ENCODE measurements around the gene TCEANC2.
"Not testable (repeated sequence)": the region's sequence is repeated elsewhere in the genome, so short reads cannot be mapped to it uniquely, and the experiment has no call there.

Gene TCEANC2

DNA sequence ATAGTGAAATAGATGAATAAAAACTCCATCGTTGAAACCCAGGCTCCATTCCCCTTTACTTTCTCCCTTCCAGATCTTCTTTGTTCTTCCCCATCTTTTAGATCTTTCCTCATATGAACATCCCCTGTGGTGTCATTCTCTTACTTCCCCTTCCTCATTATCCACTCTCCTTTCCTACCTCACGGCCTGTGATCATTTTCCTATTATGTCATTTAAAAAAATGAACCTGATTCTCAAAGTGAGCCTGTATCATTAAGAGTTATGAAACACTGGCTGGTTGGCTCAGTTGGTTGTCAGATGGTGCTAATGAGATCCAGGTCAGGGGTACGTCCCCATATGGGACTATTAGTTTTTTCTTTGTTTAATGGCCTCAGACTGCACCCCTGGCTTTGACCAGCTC, 38.3 kb downstream of the TCEANC2 start:
- DNase-seq: no peak

DNA sequence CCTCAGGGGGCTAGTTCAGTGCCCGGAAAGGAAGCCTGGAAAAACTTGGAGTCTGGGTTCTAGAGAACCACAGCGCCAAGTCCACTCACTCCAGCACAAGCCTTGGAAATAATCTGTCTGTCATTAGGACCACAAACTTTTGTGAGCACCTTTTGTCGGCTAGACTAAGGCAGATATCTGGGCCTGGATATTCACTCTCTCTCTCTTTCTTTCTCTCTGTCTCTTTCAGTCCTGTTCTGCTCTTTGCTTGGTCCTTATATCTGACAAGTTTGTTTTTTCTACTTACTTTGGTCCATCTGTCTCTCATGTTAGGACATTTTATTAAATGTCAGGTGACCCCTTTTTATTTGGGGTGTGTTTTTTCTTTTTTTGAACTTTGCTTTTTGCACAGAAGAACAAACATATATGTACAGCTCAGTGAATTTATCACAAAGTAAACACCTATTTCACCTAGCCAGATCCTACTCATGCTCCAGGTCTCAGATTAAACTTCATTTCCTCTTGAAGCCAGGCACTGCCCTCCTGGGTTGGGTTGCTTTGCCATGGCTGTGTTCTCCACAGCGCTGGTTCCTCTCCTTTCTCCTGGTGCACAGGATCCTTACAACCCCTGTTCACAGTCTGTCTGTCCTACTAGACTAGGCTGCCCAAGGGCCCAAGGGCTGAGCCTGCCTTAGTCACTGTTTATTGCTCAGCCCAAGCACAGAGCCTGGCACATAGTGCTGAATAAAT, 40.8 kb downstream of the TCEANC2 start:
- DNase-seq: no peak

DNA sequence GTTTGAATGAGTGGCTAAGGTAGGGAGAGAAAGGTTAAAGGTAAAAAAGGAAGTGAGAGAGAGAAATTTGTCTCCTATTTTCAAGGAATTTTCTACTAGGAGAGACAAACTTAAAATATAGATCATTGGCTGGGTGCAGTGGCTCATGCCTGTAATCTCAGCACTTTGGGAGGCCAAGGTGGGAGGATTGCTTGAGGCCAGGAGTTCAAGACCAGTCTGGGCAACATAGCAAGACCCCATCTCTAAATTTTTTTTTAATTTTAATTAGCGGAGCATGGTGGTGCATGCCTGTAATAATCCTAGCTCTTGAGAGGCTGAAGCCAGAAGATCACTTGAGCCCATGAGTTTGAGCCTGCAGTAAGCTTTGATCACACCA, 41.3 kb downstream of the TCEANC2 start:
- not testable (repeated sequence) for DNase-seq

DNA sequence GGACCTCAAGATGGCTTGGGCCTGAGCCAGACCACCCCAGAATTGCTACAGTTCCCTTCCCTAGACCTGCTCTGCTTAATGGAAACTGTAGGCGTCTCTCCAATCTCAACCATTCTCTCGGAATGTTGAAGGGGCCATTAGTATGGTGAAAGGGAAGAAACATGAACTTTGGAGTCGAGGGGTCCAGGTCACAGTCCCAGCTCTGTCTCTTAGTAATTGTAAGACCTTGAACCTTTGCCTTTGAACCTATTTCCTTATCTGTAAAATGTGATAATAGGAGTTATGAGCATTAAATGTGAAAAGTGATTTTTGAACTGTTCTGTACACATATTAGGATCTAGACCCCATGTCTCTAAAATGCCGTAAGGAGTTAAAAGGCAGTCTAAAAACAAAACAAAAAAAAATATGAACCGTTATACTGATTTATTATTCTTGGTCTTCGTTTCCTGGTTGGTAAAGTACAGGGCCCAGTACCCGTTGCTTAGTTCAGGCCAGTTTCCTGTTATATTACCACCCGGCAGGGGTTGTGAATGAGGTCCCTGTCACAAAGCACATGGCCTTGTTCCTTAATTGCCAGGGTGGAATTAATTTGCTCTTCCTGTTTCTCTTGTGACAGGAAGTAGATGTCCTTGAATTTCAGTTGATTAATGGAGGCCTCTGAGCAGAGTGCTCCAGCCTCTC, 42.3 kb downstream of the TCEANC2 start:
- no peak for DNase-seq

DNA sequence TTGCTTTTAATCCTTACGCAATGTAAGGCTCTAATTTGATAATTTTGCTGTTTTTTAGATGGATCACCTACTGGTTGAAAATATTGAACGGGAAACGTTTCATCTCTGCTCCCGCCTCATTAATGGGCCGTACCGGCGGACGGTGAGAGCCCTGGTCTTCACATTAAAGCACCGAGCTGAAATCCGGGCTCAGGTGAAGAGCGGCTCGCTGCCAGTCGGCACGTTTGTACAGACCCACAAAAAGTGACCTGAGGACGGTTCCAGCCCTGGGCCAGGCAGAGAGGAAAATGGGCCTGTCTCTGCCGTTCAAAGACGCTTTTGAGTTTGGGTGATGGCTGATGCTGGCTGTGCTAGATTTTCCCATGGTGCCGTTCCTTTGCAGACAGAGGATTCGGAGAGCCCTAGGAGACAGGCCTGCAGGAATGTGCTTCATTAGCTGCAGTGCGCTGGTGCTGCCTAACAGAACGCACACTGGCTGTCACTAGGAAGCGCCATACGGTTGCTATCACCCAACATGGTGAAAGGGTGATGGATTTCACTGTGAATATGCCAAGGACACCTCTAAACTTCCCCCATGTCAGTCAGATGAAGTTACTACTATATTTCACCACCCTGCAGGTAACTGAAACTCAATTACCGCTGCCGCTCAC, 42.9 kb downstream of the TCEANC2 start:
- no peak for DNase-seq

DNA sequence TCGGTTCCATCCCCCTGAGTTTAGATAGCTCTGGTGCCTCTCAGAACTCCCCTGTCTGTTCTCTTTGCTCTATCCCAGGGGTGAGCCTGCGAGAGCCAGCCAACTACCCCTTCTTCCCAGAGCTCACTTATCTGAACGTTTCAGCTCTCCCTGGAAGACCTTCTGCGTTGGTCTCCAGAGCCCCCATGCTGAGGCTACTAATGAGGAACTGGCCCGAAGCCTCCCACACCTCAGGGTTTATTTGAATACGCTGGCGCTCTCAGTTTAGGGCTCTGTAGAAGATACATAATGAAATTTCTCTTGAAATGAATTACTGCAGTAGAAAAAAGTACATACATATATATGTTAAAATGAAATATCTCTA, 43.5 kb downstream of the TCEANC2 start:
- no peak for DNase-seq

DNA sequence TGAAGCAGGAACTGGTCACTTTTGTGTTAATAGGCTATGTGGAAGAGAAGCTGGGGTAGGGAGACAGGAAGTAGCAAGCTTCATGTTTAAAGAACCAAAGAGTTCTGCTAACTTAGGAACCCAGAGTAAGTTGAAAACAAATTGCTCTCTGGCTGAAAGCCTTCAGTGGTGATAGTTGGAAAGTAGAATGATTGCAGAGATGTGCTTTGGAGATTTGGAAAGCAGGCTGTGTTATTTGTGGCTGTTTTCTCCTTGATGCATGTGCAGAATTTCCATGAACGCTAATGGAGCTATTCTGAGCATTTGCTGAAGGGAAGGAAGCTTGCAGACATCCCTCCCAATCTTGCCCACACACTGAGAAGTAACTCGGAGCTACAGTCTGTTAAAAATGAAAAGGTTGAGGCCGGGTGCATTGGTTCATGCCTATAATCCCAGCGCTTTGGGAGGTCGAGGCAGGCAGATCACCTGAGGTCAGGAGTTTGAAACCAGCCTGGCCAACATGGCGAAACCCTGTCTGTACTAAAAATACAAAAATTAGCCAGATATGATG, 45.7 kb downstream of the TCEANC2 start:
- no peak for DNase-seq

DNA sequence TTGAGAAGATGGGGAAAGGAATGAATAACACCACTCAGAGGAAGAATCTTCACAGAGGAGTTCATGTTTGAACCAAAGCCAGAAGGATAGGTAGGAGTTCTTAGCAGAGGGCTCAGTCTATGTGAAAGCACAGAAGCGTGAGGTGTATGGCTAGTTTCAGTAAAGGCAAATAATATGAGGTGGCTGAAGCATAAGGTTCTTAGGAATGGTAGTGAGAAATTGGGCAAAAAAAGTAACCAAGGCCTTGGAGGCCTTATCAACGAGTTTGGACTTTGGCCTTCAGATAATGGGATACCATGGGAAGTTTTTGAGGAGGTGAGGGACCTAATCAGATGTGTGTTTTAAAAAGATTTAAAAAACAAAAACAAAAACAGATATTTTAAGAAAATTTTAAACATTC, 47.1 kb downstream of the TCEANC2 start:
- no peak for DNase-seq

DNA sequence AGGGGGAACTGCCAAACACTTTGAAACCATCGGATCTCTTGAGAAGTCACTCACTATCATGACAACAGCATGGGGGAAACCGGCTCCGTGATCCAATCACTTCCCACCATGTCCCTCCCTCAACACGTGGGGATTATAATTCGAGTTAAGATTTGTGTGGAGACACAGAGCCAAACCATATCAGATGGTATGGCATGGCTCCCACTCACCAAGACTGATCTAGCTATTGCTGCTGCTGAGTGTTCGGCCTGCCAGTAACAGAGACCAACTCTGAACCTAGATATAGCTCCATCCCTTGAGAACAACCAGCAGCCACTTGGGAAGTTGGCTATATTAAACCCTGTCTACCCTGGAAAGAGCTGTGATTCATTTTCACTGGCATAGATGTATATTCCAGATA, 50.0 kb downstream of the TCEANC2 start:
- DNase-seq: no peak

DNA sequence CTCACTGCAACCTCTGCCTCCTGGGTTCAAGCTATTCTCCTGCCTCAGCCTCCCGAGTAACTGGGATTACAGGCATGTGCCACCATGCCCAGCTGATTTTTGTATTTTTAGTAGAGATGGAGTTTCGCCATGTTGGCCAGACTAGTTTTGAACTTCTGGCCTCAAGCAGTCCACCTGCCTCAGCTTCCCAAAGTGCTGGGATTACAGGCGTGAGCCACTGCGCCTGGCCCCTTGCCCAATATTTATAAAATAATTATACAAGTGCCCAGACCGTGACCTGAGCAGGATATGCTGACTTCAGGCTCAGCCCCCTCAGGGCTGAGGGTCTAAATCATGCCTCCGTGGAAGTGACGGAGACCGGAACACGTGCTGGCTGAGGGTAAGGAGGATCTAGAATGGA, 51.2 kb downstream of the TCEANC2 start:
- not testable (repeated sequence) for DNase-seq

DNA sequence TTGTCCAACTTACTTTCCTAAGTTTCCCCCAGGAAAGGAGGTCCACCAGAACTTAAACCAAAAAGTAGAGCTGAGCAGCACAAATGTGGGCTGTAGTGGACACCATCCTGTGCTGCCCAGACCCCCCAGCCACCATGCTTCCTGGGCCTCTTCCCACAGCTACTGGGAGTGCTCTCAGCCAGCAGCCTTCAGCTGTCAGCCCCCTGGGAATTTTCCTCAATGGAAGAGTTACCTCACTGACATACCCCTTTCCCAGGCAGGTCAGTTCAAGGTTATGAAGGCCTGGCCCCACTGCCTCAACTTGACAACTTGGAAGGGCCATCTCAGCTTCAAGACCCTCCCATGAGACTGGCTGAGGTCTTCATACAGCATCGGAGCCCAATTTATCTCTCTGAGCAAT, 51.7 kb downstream of the TCEANC2 start:
- no peak for DNase-seq

DNA sequence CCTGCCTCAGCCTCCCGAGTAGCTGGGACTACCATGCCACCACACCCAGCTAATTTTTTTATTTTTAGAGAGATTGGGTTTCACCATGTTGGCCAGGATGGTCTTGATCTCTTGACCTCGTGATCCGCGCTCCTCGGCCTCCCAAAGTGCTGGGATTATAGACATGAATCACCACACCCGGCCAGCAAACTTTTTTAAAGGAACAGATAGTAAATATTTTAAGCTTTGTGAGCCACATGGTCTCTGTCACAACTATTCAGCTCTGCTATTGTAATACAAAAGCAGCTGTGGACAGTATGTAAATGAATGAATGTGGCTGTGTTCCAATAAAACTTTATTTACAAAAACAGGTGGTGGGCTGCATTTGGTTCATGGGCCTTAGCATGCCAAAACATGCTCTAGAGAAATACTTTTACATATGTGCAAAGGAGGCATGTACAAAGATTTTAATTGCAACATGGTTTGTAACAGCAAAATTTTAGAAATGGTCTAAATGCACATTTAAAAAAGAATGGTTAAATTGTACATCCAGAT, 52.4 kb downstream of the TCEANC2 start:
- no peak for DNase-seq

DNA sequence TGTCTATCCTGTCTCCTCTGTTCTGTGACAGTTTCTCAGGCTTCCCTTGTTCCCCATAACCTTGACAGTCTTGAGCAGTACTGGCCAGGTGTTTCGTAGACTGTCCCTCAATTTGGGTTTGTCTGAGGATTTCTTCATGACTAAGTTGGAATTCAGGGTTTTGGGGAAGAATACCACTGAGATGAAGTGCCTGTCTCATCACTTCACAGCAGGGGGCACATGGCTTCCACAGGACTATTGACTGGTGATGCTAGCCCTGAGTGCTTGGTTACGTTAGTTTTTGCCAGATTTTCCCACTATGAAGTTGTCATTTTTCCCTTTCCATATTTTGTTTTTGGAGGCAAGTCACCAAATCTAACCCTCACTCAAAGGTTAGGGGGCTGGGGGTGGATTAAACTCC, 53.7 kb downstream of the TCEANC2 start:
- DNase-seq: no peak

DNA sequence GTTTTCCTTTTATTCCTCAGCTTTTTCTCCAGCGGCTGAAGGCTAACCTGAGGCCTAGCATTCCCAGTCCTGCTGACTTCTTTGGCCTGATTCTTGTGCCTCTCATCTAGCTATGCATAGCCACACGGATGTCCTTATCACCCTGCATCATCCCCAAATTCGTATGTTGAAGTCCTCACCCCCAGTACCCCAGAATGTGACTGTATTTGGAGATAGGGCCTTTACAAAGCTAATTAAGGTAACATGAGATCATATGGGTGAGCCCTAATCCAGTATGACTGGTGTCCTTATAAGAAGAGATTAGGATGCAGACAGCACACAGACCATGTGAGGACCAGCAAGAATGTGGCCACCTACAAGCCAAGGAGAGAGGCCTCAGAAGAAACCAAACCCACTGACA, 54.7 kb downstream of the TCEANC2 start:
- no peak for DNase-seq

DNA sequence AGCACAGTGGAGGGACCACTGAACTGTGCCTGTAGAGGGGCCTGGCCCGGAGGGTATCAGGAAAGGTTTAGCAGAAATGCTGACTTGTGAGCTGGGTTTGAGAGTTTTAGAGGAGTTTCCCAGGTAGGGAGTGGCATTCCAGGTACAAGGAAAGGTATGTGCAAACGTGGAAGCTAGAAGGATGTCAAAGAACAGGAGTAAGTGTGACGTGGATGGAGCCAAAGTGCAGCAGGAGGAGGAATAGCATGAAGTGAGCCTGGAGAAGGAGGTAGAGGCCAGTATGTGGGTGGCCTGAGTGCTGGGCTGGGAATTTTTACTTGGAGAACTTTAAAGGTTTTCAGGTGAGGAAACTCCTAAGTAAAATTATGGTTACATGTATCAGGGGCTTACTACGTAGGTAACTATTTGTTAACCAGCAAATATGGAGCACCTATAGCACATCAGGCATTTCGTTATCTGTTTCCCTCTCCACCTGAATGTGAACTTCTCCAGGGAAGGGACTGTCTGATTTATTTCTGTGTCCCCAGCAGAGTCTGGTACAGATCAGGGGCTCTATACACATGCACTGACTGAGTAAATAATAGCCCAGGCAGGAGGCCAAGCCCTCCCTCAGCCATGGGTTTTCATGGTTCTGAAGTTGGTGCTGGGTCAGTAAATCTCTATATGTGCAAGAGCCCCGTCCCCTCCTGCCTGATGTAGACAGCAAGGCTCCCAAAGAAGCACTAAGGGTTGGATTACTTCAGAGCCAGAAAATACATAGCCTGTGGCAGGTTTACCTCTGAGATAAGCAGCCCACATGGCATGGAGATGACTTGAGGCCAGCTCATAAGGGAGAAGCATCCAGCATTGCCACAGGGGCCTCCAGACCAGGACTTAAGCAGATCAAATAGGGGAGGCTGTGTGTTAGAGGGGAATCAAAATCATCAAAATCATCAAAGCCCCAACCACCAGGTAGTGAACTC, 56.0 kb downstream of the TCEANC2 start:
- no peak for DNase-seq

DNA sequence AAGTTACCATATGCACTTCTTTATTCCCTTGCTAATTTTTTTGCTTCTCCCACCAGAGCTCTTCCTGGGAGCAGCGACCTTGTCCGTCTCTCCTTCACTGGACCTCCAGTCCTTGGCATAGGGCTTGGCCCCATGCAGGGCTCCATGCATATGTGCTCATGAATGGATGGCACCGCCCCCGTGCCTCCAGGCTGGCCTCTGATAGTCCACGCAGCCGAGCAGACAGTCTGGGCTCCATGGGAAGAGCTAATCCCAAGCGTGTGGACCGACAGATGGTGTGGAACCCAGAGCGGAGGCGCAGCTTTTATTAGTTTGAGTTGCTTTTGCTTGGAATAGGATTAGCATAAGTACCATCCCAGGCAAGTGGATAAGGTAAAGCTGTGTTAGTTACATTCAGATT, 57.6 kb downstream of the TCEANC2 start:
- no peak for DNase-seq

DNA sequence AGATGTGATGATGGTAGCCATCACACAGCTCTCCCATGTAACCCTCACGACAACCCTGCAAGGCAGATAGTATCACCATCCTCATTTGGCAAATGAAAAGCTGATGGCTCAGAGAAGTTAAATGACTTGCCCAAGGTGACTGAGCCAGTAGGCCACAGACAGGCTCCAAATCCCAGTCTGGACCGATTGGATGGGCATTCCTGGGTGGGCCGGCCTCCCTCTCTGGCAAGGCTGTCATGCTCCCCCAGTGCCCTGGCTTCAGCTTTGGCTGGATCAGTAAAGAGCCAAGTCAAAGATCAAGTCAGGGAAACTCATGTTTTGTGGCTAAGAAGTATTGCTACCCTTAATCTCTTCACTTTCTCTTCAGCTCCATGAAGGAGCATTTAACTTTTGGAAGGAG, 58.2 kb downstream of the TCEANC2 start:
- no peak for DNase-seq

DNA sequence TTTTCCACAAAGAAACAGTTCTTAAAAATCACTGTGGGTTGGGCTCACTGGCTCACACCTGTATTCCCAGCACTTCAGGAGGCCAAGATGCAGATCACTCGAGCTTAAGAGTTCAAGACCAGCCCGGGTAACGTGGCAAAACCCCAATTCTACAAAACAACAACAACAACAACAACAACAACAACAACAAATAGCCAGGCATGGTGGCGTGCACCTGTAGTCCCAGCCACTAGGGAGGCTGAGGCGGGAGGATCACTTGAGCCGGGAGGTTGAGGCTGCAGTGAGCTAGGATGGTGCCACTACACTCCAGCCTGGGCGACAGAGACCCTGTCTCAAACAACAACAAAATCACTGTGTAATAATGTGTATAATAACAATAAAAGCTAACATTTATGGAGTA, 58.6 kb downstream of the TCEANC2 start:
- DNase-seq: no peak

DNA sequence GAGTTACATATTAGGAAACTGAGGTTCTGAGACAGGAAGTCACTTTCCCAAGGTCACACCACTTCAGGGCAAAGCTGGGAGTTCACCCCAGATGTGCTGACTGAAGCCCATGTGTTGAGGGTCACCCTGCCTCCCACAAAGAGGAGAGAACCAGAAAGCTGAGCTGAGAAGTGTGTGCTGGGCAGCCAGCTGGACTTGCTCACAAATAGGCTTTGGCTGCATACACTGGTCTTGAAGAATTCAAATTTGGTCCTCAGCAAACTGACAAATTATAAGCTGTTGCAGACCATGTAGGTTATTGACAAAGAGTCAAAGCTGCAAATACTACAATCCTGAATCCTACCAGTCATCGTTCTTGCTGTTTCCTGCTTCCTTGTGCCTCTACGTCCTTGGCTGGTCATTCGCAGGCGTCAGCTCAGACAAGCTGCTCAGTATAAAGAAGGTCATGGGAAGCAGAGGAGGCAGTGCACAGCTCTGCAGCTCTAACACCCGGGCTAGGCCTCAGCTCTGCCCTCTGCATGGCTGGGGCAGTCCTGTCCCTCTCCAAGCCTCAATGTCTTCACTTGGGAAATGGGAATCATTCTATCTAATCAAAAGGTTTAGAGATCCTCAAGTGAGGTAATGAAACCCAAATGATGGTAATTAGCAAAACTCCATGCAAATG, 59.4 kb downstream of the TCEANC2 start:
- DNase-seq: no peak

DNA sequence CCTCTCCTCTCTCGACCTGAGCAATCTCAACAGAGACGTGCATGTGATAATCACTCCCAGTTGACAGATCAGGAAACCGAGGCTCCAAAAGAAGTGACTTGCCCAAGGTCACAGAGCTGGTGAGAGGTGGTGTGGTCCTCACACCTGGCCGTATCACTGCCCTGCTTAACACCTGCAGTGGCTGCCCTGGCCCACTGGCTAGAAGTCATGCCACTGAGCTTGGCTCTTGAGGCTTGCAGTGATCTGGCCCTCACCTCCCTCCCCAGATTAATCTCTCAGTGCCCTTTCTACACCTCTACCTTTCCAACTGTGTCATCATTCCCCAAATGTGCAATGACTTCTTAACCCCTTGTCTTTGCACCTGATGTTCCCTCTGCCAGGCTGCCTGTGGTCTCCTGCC, 60.6 kb downstream of the TCEANC2 start:
- DNase-seq: no peak

DNA sequence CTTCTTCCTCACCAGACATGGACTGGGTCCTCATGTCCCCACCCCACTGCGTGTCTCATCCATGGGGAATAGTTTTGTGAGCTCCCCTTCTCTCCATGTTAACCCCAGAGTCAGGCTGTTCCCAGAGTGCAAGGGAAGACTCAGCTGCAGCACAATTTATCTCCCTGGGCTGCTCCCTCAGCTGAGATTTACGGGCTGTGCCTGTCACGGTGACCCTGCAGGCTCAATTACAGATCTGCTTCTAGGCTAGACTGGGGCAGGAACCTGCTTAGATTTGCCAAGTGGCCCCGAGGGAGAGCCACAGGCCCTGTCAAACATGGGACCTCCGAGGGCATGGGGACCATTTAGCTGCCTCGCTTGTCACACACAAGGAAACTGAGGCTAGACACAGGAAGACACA, 61.5 kb downstream of the TCEANC2 start:
- DNase-seq: no peak

DNA sequence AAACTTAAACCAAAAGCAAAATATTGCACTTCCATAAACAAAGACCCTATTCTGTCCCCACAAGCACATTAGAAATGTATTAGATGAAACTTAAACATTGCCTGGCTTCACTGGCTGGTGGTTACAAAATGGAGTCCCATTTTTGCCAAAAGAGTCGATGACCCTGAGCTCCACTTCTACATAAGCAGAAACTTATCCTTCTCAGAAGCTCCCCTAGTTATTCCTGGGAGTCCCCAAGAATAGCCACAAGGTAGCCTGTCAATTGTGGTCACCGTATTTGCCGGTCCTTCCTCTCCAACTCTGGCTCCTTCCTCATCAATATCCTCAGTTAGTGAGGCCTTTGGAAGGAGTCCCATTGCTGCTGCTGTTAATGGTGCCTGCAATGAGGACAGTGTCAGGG, 62.1 kb downstream of the TCEANC2 start:
- no peak for DNase-seq

All from NCI-H187 (cell line).